ENCODE results near the gene SEMA4D.
A peak's percentile ranks its signal among the peaks of the same experiment; 100 is the strongest.

The SEMA4D gene

DNA sequence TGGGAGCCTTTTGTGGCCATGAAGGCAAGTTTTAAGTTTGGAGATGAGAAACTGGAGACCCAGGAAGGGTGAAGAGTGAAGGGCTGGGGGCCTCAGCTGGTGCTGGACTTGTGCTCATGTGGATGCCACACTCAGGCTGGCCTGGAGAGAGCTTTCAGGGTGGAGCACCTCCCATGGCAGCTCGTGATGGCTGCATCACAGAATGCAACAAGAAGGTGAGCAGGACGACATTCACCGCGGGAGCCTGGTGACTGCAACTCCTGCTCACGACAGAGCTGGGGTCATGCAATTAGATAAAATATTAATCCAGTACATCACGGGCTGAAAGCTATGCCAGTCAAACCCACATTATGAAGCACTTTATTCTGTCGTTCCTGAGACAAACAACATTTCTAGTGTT, 59.7 kb downstream of the SEMA4D start:
- no peak for DNase-seq (ENCODE audit: low read depth)
- H3K4me3 ChIP-seq (ENCODE audit: low read depth, low read length): no peak overlapping the region

DNA sequence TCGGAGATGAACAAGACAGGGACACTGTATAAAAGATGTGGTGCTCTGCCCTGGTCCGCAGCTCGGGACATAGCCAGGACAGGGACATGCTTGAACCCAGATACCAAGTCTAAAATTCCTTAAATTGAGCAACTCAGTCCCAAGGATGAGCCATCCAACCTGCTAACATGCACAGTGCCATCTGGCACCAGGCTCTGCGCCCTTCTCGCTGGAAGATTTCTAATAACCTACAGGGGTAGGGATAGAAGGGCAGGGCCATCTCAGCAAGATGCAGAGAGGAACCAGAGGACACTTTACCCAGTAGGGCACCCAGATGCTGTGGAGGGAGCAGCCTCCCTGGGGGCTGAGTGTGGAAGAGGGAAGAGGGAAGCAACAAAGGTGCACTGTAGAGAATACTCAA, 60.1 kb downstream of the SEMA4D start:
- DNase-seq (ENCODE audit: low read depth): no peak
- H3K4me3 ChIP-seq (ENCODE audit: low read depth, low read length): no peak overlapping the region

- DNase-seq (ENCODE audit: low read depth): no peak
- H3K4me3 ChIP-seq (ENCODE audit: low read depth, low read length): no peak overlapping the region
Observed at GRCh38 chr9:89436963-89437625, 60.8 kb downstream of the SEMA4D start.

GRCh38 chr9:89436326-89436725, 61.6 kb downstream of the SEMA4D start:
- no peak overlapping the region for H3K4me3 ChIP-seq (ENCODE audit: low read depth, low read length)
- no peak for DNase-seq (ENCODE audit: low read depth)

DNA sequence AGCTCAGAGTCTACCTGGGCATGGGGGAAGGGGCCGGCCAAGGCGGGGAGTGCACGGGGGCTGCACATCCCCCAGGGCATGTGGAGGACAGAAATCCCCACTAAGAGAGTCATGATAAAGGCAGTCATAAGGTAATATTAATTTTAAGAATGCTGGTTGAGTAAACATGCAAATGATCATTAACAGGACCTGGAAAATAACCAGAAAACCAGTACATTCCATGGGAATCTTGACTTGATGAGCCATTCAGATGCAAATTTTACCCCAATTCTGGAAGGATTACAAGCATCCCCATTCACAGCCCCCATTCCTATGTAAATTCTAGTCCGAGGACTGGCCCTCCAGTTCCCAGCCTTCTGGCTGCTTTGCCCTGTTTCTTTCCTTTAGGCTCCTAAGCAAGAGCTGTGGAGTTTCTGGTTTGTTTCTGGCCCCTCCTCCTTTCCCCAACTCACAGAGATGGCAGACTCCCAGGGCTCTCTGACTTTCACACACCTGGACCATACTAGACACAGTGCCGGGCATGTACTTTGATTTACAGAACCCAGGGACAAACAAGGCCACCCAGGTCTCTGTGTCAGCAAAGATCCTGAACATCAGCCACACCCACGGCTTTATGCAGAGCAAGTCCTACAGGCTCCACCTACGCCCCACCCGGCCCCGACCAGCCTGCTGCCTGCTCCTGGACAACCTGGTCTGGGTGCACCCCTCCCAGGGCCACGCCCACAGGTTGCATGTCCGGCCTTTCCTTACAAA, 62.7 kb downstream of the SEMA4D start:
- H3K4me3 ChIP-seq (ENCODE audit: low read depth, low read length): no peak overlapping the region
- DNase-seq (ENCODE audit: low read depth): no peak

DNA sequence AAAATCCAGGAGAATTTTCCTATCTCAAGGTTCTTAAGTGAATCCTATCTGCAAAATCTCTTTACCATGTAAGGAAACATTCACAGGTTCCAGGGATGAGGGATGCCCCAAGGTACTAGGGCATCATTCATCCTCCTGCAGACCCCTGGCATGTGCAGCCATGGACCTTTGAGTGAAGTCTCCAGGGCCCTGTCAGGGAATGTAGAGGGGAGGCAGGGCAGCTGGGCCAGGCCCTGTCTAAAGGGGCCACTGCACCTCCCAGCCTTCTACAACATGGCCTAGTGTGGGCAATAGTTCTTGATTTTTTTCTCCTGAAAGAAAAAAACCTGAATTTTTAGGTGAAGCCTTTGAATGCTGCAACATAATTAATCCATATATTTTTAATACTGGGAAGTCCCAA, 63.3 kb downstream of the SEMA4D start:
- H3K4me3 ChIP-seq (ENCODE audit: low read depth, low read length): no peak overlapping the region
- DNase-seq (ENCODE audit: low read depth): no peak

DNA sequence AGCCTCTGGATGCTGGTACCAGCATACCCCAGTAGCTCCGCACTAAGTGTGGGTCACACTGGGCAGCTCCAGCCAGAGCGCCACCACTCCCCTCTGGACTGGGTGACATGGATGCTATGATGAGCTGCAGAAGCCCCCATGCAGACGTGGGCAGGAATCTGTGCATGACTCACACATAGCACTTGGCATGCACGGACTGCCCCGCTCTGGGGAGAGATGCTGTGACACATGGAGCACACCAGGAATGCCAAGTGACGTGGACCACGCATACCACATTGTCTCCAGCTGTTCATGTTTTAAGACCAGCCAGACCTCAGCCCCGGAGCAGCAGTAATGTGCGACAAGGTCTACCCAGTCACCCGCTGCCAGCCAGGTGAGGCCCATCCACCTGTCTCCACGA, 64.1 kb downstream of the SEMA4D start:
- peak; percentile 6 for DNase-seq (ENCODE audit: low read depth)
- H3K4me3 ChIP-seq (ENCODE audit: low read depth, low read length): no peak overlapping the region

GRCh38 chr9:89432986-89433530, 64.9 kb downstream of the SEMA4D start:
- no peak overlapping the region for H3K4me3 ChIP-seq (ENCODE audit: low read depth, low read length)
- no peak for DNase-seq (ENCODE audit: low read depth)

DNA sequence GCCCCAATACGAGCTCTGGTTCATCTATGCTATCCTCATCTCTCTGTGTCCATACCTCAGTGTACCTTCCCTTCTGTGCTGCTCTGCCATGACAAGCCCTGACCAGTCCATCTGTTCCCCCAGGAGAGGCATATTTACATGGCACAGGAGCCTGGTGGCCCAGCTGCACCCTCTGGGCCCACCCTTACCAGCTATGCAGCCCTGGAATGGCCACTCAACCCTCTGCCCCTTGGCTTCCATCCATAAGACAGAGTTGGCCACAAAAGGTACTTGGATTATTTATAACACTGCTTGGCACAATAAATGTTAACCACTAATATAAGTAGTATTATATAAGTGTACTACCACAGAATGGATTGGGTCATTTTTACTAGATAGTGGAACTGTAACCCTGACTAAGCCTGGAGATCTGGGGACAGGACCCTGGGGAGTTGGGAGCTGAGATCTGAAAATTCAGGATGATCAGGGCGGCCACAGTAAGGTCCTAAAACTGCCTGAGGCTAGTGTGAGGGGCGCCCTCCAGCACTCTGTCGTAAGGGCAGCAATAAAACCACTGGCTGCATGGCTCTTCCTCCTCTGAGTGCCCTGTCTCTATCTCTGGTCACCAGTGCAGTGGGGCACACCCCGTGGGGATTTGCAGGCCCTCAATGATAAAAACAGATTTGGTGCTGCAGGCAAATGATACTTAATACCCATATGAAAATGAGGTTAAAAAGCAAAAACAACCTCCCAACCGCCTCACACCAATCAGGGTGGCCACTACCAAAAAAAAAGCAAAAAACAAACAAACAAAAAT, 65.8 kb downstream of the SEMA4D start:
- no peak overlapping the region for H3K4me3 ChIP-seq (ENCODE audit: low read depth, low read length)
- no peak for DNase-seq (ENCODE audit: low read depth)

DNA sequence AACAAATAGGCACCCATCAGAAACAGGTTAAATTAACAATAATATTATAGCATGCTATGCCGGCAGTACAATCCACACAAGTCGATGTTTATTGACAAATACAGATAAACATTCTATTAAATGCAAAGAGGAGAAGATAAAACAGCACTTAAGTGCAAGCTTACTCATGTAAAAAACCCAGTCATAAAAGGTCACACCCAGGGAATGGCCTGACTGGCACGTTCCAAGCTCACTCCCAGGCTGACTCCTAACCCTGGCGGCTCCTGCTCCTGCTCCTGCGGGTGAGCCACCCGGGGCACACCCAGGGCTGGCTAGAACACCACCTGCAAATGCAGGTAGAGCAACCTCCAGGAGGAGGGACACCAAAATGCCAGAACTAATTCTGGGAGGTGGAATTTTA, 66.9 kb downstream of the SEMA4D start:
- H3K4me3 ChIP-seq (ENCODE audit: low read depth, low read length): no peak overlapping the region
- no peak for DNase-seq (ENCODE audit: low read depth)

DNA sequence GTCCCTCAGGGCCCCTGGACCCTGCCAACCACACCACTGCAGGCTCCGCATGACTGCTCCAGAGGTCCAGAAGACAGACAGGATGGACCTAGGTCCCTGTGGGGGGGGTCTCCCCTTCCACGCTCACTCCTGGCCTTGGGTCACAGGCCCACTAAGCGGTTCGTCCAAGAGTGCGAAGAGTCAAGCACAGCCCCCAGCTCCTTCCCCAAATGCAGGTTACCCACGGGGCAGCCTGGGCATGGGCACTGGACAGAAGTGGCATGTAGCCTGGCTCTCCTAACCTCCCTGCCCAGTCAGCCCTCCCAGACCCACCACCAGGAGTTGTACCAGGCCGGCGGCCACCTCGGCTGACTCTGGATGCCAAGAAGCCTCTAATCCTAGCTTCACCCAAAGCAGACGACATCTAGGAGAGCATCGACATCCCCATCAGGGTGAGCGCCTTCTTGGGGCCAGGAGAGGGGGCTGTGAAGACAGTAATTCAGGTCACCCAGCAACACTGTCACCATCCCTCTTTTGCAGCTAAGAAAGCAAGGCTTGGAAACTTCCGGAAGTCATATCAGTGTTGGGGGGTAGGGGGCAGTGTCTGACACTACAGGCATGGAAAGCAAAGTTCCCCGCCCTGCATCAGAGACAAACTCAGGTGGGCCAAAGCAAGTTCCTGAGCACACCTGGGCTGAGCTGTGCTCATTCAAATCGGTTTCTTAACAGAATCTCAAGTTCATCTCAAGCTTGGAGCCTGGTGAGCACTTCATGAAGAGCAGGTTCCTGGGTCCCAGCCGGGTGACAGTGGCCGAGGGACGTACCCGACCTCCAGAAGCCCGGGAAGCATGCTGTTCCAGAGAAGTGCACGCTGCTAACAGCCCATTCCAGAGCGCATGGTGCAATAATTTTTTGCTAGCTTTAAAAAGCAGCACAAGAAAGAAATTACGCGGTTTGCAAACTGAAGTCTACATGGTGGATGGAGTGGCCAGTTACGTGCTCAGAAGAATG, 68.7 kb downstream of the SEMA4D start:
- no peak for DNase-seq (ENCODE audit: low read depth)
- no peak overlapping the region for H3K4me3 ChIP-seq (ENCODE audit: low read depth, low read length)

DNA sequence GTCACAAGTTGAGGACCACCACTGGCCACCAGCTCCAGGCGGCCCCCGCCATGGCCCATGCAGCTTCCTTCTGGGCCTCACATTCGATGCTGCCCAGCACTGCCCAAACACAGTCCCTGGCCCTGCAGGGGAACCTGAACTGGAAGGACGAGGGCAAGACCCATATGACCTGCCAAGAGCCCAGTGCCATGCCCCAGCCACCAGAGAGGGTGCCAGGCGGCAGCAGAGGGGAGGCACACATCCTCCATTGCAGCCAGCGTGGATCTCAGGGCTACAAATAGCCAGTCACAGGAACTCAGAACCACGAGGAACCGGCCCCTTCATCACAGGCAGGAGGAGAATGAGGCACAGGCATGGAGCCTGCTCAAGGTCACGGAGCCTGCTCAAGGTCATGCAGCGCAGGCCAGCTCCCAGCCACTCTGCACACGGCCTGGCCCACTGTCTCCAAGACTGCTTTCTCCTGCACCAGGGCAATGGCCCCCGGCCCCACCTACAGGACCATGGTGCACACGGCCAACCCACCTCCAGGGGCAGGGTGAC, 69.6 kb downstream of the SEMA4D start:
- no peak overlapping the region for H3K4me3 ChIP-seq (ENCODE audit: low read depth, low read length)
- no peak for DNase-seq (ENCODE audit: low read depth)

DNA sequence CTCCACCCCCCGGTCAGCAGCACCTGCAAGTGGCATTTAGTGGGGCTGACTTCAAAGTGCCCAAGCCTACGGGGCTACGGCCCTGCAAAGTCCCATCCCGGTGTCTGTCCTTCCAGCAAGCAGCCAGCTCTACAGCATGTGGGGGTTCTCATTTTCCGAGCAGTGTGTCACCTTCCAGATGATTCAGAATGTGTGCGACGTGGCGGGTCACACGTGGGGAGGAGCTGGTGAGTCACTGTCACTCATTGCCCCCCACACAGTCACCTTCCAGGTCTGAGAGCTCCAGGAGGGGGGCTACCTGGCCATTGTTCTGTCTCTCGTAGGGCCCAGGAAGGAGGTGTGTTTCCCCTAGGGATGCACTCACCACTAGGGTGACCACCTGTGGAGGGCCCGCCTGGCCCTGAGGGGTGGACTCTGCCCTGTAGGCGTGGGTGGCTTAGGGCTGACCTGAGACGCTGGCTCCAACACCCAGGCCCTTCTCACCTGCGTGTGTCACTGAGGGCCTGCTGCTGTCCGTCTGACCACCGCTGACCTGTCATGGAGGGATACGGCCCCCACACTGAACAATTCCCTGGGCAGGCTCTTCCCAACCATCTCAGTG, 70.2 kb downstream of the SEMA4D start:
- no peak for DNase-seq (ENCODE audit: low read depth)
- H3K4me3 ChIP-seq (ENCODE audit: low read depth, low read length): no peak overlapping the region

- H3K4me3 ChIP-seq (ENCODE audit: low read depth, low read length): no peak overlapping the region
- DNase-seq (ENCODE audit: low read depth): no peak
Observed at GRCh38 chr9:89426384-89426961, 71.4 kb downstream of the SEMA4D start.

DNA sequence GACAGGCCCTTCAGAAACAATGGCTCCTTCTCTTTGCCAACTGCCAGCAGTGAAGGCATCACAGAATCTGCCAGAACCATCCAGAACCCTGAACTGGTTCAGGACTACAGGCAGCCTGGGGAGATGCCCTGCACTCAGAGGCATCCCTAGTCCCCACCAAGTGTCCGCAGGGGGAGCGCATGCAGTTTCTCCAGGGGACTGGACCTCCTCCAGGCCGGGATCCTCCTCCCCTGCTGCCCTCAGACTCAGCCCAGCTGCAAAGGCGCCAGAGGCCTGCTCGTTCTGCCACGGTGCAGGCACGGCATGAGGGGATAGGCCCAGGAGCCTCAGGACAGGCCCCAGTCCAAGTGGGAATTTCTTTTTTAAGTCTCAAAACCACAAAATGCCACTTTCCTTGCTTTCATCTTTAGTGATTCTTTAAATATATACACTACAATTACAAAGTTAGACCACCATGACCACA, 72.0 kb downstream of the SEMA4D start:
- no peak overlapping the region for H3K4me3 ChIP-seq (ENCODE audit: low read depth, low read length)
- DNase-seq (ENCODE audit: low read depth): no peak

- DNase-seq (ENCODE audit: low read depth): no peak
- no peak overlapping the region for H3K4me3 ChIP-seq (ENCODE audit: low read depth, low read length)
Observed at GRCh38 chr9:89425024-89425805, 72.7 kb downstream of the SEMA4D start.

Measured in skeletal muscle cell (primary cell).